Psoas muscle (tissue), 8 donors: Measurements from ENCODE around the gene ORC3. TPM values are rescaled to one million over a fixed set of nuclear protein-coding genes. Genes with fewer than 3 reads are reported as not detected.
A peak's percentile ranks its signal among the peaks of the same experiment; 100 is the strongest.

Experiments used
- ATAC-seq, 4 donors: fragments of 200-7000 bp; cut with Tn5 transposase; one replicate each; pipeline ENCODE4 v1.9.1; 2020; ENCODE audit warnings: moderate library complexity in 3 of 4, mild to moderate bottlenecking in 2 of 4
- DNase-seq, 2 donors: peaks; one replicate each; pipeline ENCODE4 v3.0.0-alpha.2; 2020
- H3K27ac ChIP-seq: fragments of 200-600 bp; one replicate; pipeline ENCODE4 v1.8.0; 2022
- H3K27me3 ChIP-seq, 3 donors: fragments of 200-600 bp in 1 of 3; one replicate each; pipeline versions ENCODE4 v1.6.1 to v1.8.0; 2013 to 2022; ENCODE audit warnings: low read length in 2 of 3, mild to moderate bottlenecking in 2 of 3, moderate library complexity in 1 of 3; ENCODE audit not compliant: insufficient read depth in 3 of 3
- H3K36me3 ChIP-seq, 2 donors: fragments of 200-600 bp in 1 of 2; one replicate each; pipeline versions ENCODE4 v1.6.1 to v1.8.0; 2013 to 2022; ENCODE audit warnings: low read depth in 1 of 2, mild to moderate bottlenecking in 1 of 2, moderate library complexity in 1 of 2; ENCODE audit not compliant: insufficient read depth in 1 of 2
- H3K4me1 ChIP-seq: fragments of 200-600 bp; one replicate; pipeline ENCODE4 v1.8.0; 2022
- H3K4me3 ChIP-seq: fragments of 200-600 bp; one replicate; pipeline ENCODE4 v1.8.0; 2022; ENCODE audit warnings: mild to moderate bottlenecking
- H3K9me3 ChIP-seq: fragments of 200-600 bp; one replicate; pipeline ENCODE4 v1.8.0; 2022
- CTCF ChIP-seq: fragments of 200-600 bp; IDR thresholded peaks from one replicate; pipeline ENCODE4 v1.8.0; 2022; ENCODE audit warnings: antibody characterized with exemption
- WGBS, 3 donors: extraction: QIAGEN DNeasy Blood & Tissue Kit; methylation state at CpG; one replicate each; pipeline versions ENCODE4 v1.1.6 to v1.1.7; 2013; 5-methylcytosine and 5-hydroxymethylcytosine counted together
- intact Hi-C, 2 donors: fragments of 100-400 bp; cut with DNase I; formaldehyde crosslinking; loops; one replicate each; pipeline versions ENCODE4 v1.11.0 to v1.14.2; 2022
- polyA plus RNA-seq, 3 donors: library from polyadenylated mRNA; stranded (reverse); fragments of 200-250 nt; gene quantifications; one replicate each; pipeline ENCODE4 v1.2.3, GENCODE V29; 2013
- total RNA-seq, 4 donors: library from RNA; stranded (reverse); fragmentation: NEBNext Ultra II Directional in 2 of 4; extraction: Animal tissue kit (Norgen Biotek cat#: 25700) in 2 of 4; gene quantifications; one replicate each; pipeline versions ENCODE4 v1.2.1 to v1.2.4, GENCODE V29; 2021 to 2023
- donor health status: healthy with polysubstance abuse.
- donor health status: DM: no; HTN: no; CAD: no; lungs with moderate emphysema.
- donor health status: Bipolar disorder and iron deficiency.
- donor health status: healthy.
- donor health status: DM: yes; HTN: yes; CAD: no.
- donor health status: DM: no; HTN: no; CAD: no.
- donor health status: DM: no; HTN: no; CAD: no.
- donor health status: DM: yes; HTN: yes; CAD: no.

Gene ORC3
- total and polyA plus RNA-seq, 7 donors, result 14.5 to 44.0 (median 19.6) TPM

GRCh38 chr6:87574237-87574804, 15.6 kb upstream of the ORC3 start:
- H3K4me3 ChIP-seq, result no peak overlapping the region
- ATAC-seq, result peak in 2 of 4 donors; percentile 55 to 64
- intact Hi-C loops, result no loop called here
- 41 to 51% (median 47%) methylated on average over 2 of the region's 2 CpGs for WGBS, 3 donors
- peaks cover 12% of the 10 kb centered on the region for H3K4me1 ChIP-seq
- no peaks in the 10 kb centered on the region for H3K27me3 ChIP-seq
- no peaks in the 10 kb centered on the region for H3K36me3 ChIP-seq
- no peaks in the 10 kb centered on the region for H3K9me3 ChIP-seq
- TF ChIP-seq CTCF, result no peak
- no peak overlapping the region for H3K27ac ChIP-seq
- no peak for DNase-seq

GRCh38 chr6:87575423-87575822, 14.5 kb upstream of the ORC3 start:
- no peak overlapping the region for H3K4me3 ChIP-seq
- H3K36me3 ChIP-seq, result peaks cover 3 to 7% of the 10 kb centered on the region in 2 donors
- intact Hi-C loops, result no loop called here
- H3K27ac ChIP-seq, result no peak overlapping the region
- no peak for DNase-seq
- no peak for ATAC-seq
- no peak for TF ChIP-seq CTCF
- H3K27me3 ChIP-seq, result no peaks in the 10 kb centered on the region
- H3K4me1 ChIP-seq, result peaks cover 13% of the 10 kb centered on the region
- H3K9me3 ChIP-seq, result no peaks in the 10 kb centered on the region
- WGBS, 3 donors, result 82 to 94% (median 84%) methylated on average over 2 of the region's 2 CpGs

GRCh38 chr6:87583822-87584221, 6.1 kb upstream of the ORC3 start:
- DNase-seq, result no peak
- ATAC-seq, result no peak
- Histone ChIP-seq H3K4me3 (no peak overlapping the region), H3K9me3 (no peaks in the 10 kb centered on the region), H3K4me1 (peaks cover 10% of the 10 kb centered on the region), H3K27me3 (no peaks in the 10 kb centered on the region), H3K36me3 (peaks cover 3 to 41% of the 10 kb centered on the region in 2 donors), H3K27ac (no peak overlapping the region)
- WGBS, 3 donors, result 90 to 92% (median 90%) methylated on average over 4 of the region's 4 CpGs
- intact Hi-C loops, result no loop called here
- TF ChIP-seq CTCF, result no peak

- Histone ChIP-seq H3K4me3 (no peak overlapping the region), H3K36me3 (peaks cover 0 to 23% of the 10 kb centered on the region in 2 donors), H3K27ac (no peak overlapping the region), H3K27me3 (no peaks in the 10 kb centered on the region), H3K4me1 (peaks cover 23% of the 10 kb centered on the region), H3K9me3 (no peaks in the 10 kb centered on the region)
- ATAC-seq, result no peak
- 89 to 95% (median 89%) methylated on average over 8 of the region's 8 CpGs for whole genome bisulfite sequencing, 3 donors
- intact Hi-C loops, result no loop called here
- no peak for TF ChIP-seq CTCF
- no peak for DNase-seq
Observed at GRCh38 chr6:87586371-87587077, 3.4 kb upstream of the ORC3 start.
